HG03558 (cell line): ENCODE data around the gene SARDH.

Experiments
- ATAC-seq: cut with Tn5 transposase; IDR thresholded peaks from one replicate; pipeline ENCODE4 v1.9.1; 2021; ENCODE audit warnings: moderate number of reproducible peaks; ENCODE audit not compliant: unreplicated experiment; ENCODE audit errors: extremely low read depth

SARDH gene

GRCh38 chr9:133716564-133717112, 21.5 kb downstream of the SARDH start:
- ATAC-seq, result no peak

GRCh38 chr9:133715866-133716563, 22.1 kb downstream of the SARDH start:
- no peak for ATAC-seq

- ATAC-seq, result no peak
Observed at GRCh38 chr9:133715295-133715865, 22.8 kb downstream of the SARDH start.

- ATAC-seq, result no peak
Observed at GRCh38 chr9:133714606-133715294, 23.4 kb downstream of the SARDH start.

- no peak for ATAC-seq
Observed at GRCh38 chr9:133713960-133714495, 24.1 kb downstream of the SARDH start.

GRCh38 chr9:133713150-133713959, 24.8 kb downstream of the SARDH start:
- ATAC-seq, result no peak

GRCh38 chr9:133712221-133713100, 25.7 kb downstream of the SARDH start:
- ATAC-seq, result no peak

- ATAC-seq, result no peak
Observed at GRCh38 chr9:133711428-133712220, 26.5 kb downstream of the SARDH start.

- no peak for ATAC-seq
Observed at GRCh38 chr9:133710661-133711427, 27.3 kb downstream of the SARDH start.

GRCh38 chr9:133709691-133710571, 28.2 kb downstream of the SARDH start:
- ATAC-seq, result no peak

- no peak for ATAC-seq
Observed at GRCh38 chr9:133709015-133709611, 29.0 kb downstream of the SARDH start.

- ATAC-seq, result no peak
Observed at GRCh38 chr9:133708246-133709014, 29.7 kb downstream of the SARDH start.

GRCh38 chr9:133707763-133708245, 30.3 kb downstream of the SARDH start:
- no peak for ATAC-seq

- ATAC-seq, result no peak
Observed at GRCh38 chr9:133707065-133707762, 30.9 kb downstream of the SARDH start.
